SH-SY5Y (cell line): ENCODE measurements around the gene PCYT1A.

Experiments used
- GATA2 ChIP-seq: IDR thresholded peaks from 2 replicates; pipeline ENCODE4 v1.6.1; 2011; ENCODE audit warnings: mild to moderate bottlenecking, low read depth, low read length
- GATA3 ChIP-seq: IDR thresholded peaks from 2 replicates; pipeline ENCODE4 v1.6.1; 2011; ENCODE audit warnings: low read depth, mild to moderate bottlenecking, low read length, moderate library complexity

DNA sequence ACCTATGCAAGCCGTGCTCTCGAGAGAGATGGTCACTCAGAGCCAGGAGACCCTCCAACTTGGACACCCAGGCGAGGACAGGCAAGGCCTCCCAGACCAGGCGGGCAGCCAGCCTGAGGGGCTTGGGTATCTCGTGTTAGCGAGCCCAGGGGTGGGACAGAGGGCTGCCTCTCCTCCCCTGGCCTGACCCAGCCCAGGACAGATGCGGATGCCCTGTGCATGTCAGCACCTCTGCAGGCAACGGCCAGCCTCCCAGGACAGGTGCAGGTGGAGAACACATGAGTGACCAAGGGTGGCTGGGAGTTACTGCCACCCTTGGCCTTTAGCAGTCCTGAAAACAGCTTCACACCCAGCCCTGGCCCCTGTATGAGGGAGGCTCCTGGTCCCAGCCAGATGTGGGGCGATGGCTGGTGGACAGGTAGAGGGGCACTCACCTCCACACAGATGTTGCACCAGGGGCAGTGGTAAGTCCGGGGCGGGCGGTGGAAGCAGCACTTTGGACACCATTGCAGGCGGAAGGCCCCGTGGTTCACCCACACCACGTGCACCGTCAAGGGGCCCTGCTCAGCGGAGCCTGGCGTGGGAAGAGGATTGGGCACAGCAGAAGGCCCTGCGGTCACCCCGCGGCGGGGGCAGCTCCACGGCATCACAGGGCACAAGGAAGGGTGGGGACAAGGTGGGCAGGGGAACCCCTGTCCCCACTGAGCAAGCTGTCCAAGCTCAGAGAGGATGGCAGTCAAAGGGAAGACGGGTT is 78.4 kb downstream of the PCYT1A start:
- TF ChIP-seq GATA2 = no peak
- TF ChIP-seq GATA3 = no peak
